ENCODE data around the gene DYDC2. TPM values are rescaled to one million over a fixed set of nuclear protein-coding genes. Genes with fewer than 3 reads are reported as not detected.

The DYDC2 gene
- not detected for total RNA-seq

- peak; percentile 94 to 97 for ATAC-seq (replicated peaks in 1 of 2)
- H3K27ac Mint-ChIP-seq: no peak within 1 kb of the TSS
- H3K9me3 Mint-ChIP-seq: no peaks in the 10 kb centered on the region
- peaks cover 48% of the 10 kb centered on the region for H3K27me3 Mint-ChIP-seq (ENCODE audit: low read depth)
- H3K4me3 Mint-ChIP-seq: peak within 1 kb of the TSS; percentile 80 to 85
- no peaks in the 10 kb centered on the region for H3K36me3 Mint-ChIP-seq (ENCODE audit: insufficient read depth in 2 of 2)
- H3K4me1 Mint-ChIP-seq (ENCODE audit: low read depth): no peaks in the 10 kb centered on the region
- peak; percentile 64 to 67 for DNase-seq
These were observed at the start of gene DYDC2, which contains the start of gene DYDC1 for GRCh38 chr10:80356563-80356988. Gene DYDC2, plus strand, starts transcription at chr10:80356781. Its CDS starts 5,663 bp downstream, at chr10:80362444. Gene DYDC1, minus strand, starts transcription at chr10:80356755. Its CDS starts 4,154 bp downstream, at chr10:80352601.

DNA sequence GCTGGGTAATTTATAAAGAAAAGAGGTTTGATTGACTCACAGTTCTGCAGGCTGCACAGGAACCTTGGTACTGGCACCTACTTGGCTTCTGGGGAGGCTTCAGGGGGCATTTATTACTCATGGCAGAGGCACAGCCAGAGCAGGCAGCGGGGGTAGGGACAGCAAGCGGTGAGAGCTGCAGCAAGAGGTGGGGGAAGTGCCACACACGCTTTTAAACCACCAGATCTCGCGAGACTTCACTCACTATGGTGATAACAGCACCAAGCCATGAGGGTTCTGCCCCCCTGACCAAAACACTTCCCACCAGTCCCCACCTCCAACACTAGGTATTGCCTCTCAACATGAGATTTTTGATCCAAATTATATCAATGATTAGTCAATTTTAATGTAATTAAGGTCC is 43.1 kb upstream of the DYDC2 start:
- DNase-seq (no peak), ATAC-seq (replicated peaks in 1 of 2) (no peak)
- no peak overlapping the region for H3K4me3 Mint-ChIP-seq
- H3K27ac Mint-ChIP-seq: no peak overlapping the region
- no peaks in the 10 kb centered on the region for H3K36me3 Mint-ChIP-seq (ENCODE audit: insufficient read depth in 2 of 2)
- H3K27me3 Mint-ChIP-seq (ENCODE audit: low read depth): no peaks in the 10 kb centered on the region
- H3K4me1 Mint-ChIP-seq (ENCODE audit: low read depth): no peaks in the 10 kb centered on the region
- no peaks in the 10 kb centered on the region for H3K9me3 Mint-ChIP-seq

DNA sequence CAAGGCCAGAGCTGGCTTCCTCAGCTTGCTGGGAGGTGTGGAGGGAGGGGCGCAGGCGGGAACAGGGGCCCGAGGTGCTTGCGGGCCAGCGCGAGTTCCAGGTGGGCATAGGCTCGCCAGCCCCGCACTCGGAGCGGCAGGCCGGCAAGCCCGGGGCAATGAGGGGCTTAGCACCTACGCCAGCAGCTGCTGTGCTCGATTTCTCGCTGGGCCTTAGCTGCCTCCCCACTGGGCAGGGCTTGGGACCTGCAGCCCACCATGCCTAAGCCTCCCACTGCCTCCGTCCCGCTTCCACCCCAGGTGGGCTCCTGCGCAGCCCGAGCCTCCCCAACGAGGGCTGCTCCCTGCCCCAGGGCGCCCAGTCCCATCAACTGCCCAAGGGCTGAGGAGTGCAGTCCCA is 41.2 kb upstream of the DYDC2 start:
- H3K4me1 Mint-ChIP-seq (ENCODE audit: low read depth): no peaks in the 10 kb centered on the region
- no peak overlapping the region for H3K27ac Mint-ChIP-seq
- no peaks in the 10 kb centered on the region for H3K36me3 Mint-ChIP-seq (ENCODE audit: insufficient read depth in 2 of 2)
- H3K9me3 Mint-ChIP-seq: no peaks in the 10 kb centered on the region
- ATAC-seq (replicated peaks in 1 of 2): no peak
- DNase-seq: no peak
- no peak overlapping the region for H3K4me3 Mint-ChIP-seq
- H3K27me3 Mint-ChIP-seq (ENCODE audit: low read depth): peaks cover 8% of the 10 kb centered on the region

- DNase-seq (no peak), ATAC-seq (replicated peaks in 1 of 2) (no peak)
- no peaks in the 10 kb centered on the region for H3K4me1 Mint-ChIP-seq (ENCODE audit: low read depth)
- H3K27ac Mint-ChIP-seq: no peak overlapping the region
- no peaks in the 10 kb centered on the region for H3K36me3 Mint-ChIP-seq (ENCODE audit: insufficient read depth in 2 of 2)
- H3K27me3 Mint-ChIP-seq (ENCODE audit: low read depth): peaks cover 8% of the 10 kb centered on the region
- H3K9me3 Mint-ChIP-seq: no peaks in the 10 kb centered on the region
- H3K4me3 Mint-ChIP-seq: no peak overlapping the region
These were observed 37.8 kb upstream of the DYDC2 start for GRCh38 chr10:80318742-80319141.

- no peaks in the 10 kb centered on the region for H3K36me3 Mint-ChIP-seq (ENCODE audit: insufficient read depth in 2 of 2)
- no peak overlapping the region for H3K4me3 Mint-ChIP-seq
- H3K27ac Mint-ChIP-seq: no peak overlapping the region
- ATAC-seq (replicated peaks in 1 of 2): no peak
- peaks cover 8% of the 10 kb centered on the region for H3K27me3 Mint-ChIP-seq (ENCODE audit: low read depth)
- no peak for DNase-seq
- H3K9me3 Mint-ChIP-seq: no peaks in the 10 kb centered on the region
- H3K4me1 Mint-ChIP-seq (ENCODE audit: low read depth): no peaks in the 10 kb centered on the region
These were observed 37.3 kb upstream of the DYDC2 start for GRCh38 chr10:80319318-80319717.

DNA sequence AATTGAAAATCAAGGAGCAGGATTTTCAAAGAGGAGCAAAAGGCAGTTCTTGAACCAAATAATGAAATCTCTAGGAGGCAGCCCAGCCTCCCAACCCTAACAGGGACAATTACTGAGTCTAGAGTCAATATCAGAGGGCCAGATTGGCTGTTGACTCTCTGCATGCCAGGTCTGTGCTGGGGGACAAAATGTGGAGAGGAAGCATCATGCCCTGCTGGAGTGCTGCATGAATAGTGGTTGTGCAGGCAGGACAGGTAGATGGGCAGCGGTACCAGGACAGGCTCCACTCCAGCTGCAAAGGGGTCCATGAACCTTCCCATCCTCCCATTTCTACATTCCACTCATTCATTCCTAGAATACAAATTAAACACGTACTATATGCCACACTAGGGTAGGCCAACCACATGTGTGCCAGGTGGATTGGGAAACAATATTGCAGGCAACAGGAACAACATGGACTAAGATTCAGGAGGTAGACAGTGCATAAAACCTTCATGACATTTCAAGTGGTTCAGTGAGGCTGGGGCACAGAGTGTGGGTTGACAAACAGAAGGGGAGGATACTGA is 36.8 kb upstream of the DYDC2 start:
- no peak for DNase-seq
- ATAC-seq (replicated peaks in 1 of 2): no peak
- no peaks in the 10 kb centered on the region for H3K4me1 Mint-ChIP-seq (ENCODE audit: low read depth)
- peaks cover 8% of the 10 kb centered on the region for H3K27me3 Mint-ChIP-seq (ENCODE audit: low read depth)
- H3K4me3 Mint-ChIP-seq: no peak overlapping the region
- no peaks in the 10 kb centered on the region for H3K9me3 Mint-ChIP-seq
- no peaks in the 10 kb centered on the region for H3K36me3 Mint-ChIP-seq (ENCODE audit: insufficient read depth in 2 of 2)
- no peak overlapping the region for H3K27ac Mint-ChIP-seq

- Mint-ChIP-seq H3K27ac (no peak overlapping the region), H3K27me3 (ENCODE audit: low read depth) (peaks cover 8% of the 10 kb centered on the region), H3K4me1 (ENCODE audit: low read depth) (no peaks in the 10 kb centered on the region), H3K4me3 (no peak overlapping the region), H3K9me3 (no peaks in the 10 kb centered on the region), H3K36me3 (ENCODE audit: insufficient read depth in 2 of 2) (no peaks in the 10 kb centered on the region)
- ATAC-seq (replicated peaks in 1 of 2): no peak
- no peak for DNase-seq
These were observed 36.2 kb upstream of the DYDC2 start for GRCh38 chr10:80320377-80320776.

- no peak for ATAC-seq (replicated peaks in 1 of 2)
- H3K27me3 Mint-ChIP-seq (ENCODE audit: low read depth): peaks cover 8% of the 10 kb centered on the region
- no peak overlapping the region for H3K4me3 Mint-ChIP-seq
- no peak overlapping the region for H3K27ac Mint-ChIP-seq
- no peak for DNase-seq
- no peaks in the 10 kb centered on the region for H3K9me3 Mint-ChIP-seq
- H3K4me1 Mint-ChIP-seq (ENCODE audit: low read depth): no peaks in the 10 kb centered on the region
- no peaks in the 10 kb centered on the region for H3K36me3 Mint-ChIP-seq (ENCODE audit: insufficient read depth in 2 of 2)
These were observed 35.4 kb upstream of the DYDC2 start for GRCh38 chr10:80321183-80321582.

DNA sequence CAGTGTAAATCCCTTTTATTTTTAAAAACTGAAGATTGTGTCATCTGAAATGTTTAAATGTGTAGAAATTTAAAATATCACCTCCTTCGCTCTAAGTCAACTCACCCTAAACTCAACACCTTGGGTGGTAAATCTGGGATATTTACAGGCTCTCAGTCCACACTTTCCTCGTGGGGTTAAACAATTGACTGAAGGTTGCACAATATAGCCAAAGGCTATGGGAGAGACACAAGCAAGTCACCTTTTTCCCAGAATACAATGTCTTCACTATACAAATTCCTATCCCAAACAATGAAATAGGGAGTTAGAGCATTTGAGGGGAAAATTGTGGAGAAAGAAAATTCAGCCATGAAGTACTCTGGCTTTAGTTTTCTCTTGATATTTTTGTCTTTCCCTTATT is 34.4 kb upstream of the DYDC2 start:
- no peak overlapping the region for H3K4me3 Mint-ChIP-seq
- no peak for DNase-seq
- no peak for ATAC-seq (replicated peaks in 1 of 2)
- peaks cover 8% of the 10 kb centered on the region for H3K27me3 Mint-ChIP-seq (ENCODE audit: low read depth)
- H3K4me1 Mint-ChIP-seq (ENCODE audit: low read depth): no peaks in the 10 kb centered on the region
- no peaks in the 10 kb centered on the region for H3K9me3 Mint-ChIP-seq
- H3K36me3 Mint-ChIP-seq (ENCODE audit: insufficient read depth in 2 of 2): no peaks in the 10 kb centered on the region
- no peak overlapping the region for H3K27ac Mint-ChIP-seq

DNA sequence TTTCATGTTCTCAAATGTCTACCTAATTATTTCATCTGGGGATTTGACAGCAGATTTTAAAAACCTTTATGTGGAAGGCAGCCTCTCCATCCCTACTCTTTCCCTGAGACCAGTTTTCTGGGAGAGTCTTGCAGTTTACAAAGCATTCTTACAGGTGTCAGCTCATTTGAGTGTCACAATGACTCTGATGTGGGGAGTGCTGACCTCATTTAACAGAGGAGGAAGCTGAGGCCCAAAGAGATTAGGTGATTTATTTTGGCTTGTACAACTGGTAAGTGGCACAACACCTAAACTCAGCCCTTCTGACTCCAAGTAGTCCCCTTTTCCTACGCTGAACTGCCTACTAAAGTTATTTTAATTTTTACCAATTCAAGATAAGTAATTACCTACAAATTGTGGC is 33.9 kb upstream of the DYDC2 start:
- Mint-ChIP-seq H3K4me1 (ENCODE audit: low read depth) (no peaks in the 10 kb centered on the region), H3K4me3 (no peak overlapping the region), H3K9me3 (no peaks in the 10 kb centered on the region), H3K27ac (no peak overlapping the region), H3K27me3 (ENCODE audit: low read depth) (peaks cover 8% of the 10 kb centered on the region), H3K36me3 (ENCODE audit: insufficient read depth in 2 of 2) (no peaks in the 10 kb centered on the region)
- no peak for ATAC-seq (replicated peaks in 1 of 2)
- no peak for DNase-seq

- DNase-seq (no peak), ATAC-seq (replicated peaks in 1 of 2) (peak; percentile 37 to 43)
- no peaks in the 10 kb centered on the region for H3K9me3 Mint-ChIP-seq
- H3K36me3 Mint-ChIP-seq (ENCODE audit: insufficient read depth in 2 of 2): no peaks in the 10 kb centered on the region
- H3K27me3 Mint-ChIP-seq (ENCODE audit: low read depth): peaks cover 8% of the 10 kb centered on the region
- H3K27ac Mint-ChIP-seq: no peak overlapping the region
- H3K4me1 Mint-ChIP-seq (ENCODE audit: low read depth): no peaks in the 10 kb centered on the region
- H3K4me3 Mint-ChIP-seq: no peak overlapping the region
These were observed 33.3 kb upstream of the DYDC2 start for GRCh38 chr10:80323311-80323710.

GRCh38 chr10:80324086-80324485 is 32.5 kb upstream of the DYDC2 start:
- Mint-ChIP-seq H3K9me3 (no peaks in the 10 kb centered on the region), H3K4me3 (no peak overlapping the region), H3K36me3 (ENCODE audit: insufficient read depth in 2 of 2) (no peaks in the 10 kb centered on the region), H3K27me3 (ENCODE audit: low read depth) (peaks cover 8% of the 10 kb centered on the region), H3K27ac (no peak overlapping the region), H3K4me1 (ENCODE audit: low read depth) (no peaks in the 10 kb centered on the region)
- ATAC-seq (replicated peaks in 1 of 2) (no peak), DNase-seq (no peak)

- H3K9me3 Mint-ChIP-seq: no peaks in the 10 kb centered on the region
- no peak overlapping the region for H3K27ac Mint-ChIP-seq
- no peaks in the 10 kb centered on the region for H3K36me3 Mint-ChIP-seq (ENCODE audit: insufficient read depth in 2 of 2)
- no peak overlapping the region for H3K4me3 Mint-ChIP-seq
- H3K27me3 Mint-ChIP-seq (ENCODE audit: low read depth): peaks cover 3% of the 10 kb centered on the region
- H3K4me1 Mint-ChIP-seq (ENCODE audit: low read depth): no peaks in the 10 kb centered on the region
- ATAC-seq (replicated peaks in 1 of 2) (no peak), DNase-seq (no peak)
These were observed 31.7 kb upstream of the DYDC2 start for GRCh38 chr10:80324891-80325364.

- DNase-seq (no peak), ATAC-seq (replicated peaks in 1 of 2) (no peak)
- no peaks in the 10 kb centered on the region for H3K4me1 Mint-ChIP-seq (ENCODE audit: low read depth)
- no peaks in the 10 kb centered on the region for H3K9me3 Mint-ChIP-seq
- H3K27ac Mint-ChIP-seq: no peak overlapping the region
- no peak overlapping the region for H3K4me3 Mint-ChIP-seq
- H3K36me3 Mint-ChIP-seq (ENCODE audit: insufficient read depth in 2 of 2): no peaks in the 10 kb centered on the region
- peaks cover 12% of the 10 kb centered on the region for H3K27me3 Mint-ChIP-seq (ENCODE audit: low read depth)
These were observed 22.6 kb upstream of the DYDC2 start for GRCh38 chr10:80333983-80334382.
